ENCODE data around the gene GLYAT. TPM values are rescaled to one million over a fixed set of nuclear protein-coding genes. Genes with fewer than 3 reads are reported as not detected.

GLYAT gene
- total RNA-seq, 1 experiment from 2014 or later, result 0.39 TPM

DNA sequence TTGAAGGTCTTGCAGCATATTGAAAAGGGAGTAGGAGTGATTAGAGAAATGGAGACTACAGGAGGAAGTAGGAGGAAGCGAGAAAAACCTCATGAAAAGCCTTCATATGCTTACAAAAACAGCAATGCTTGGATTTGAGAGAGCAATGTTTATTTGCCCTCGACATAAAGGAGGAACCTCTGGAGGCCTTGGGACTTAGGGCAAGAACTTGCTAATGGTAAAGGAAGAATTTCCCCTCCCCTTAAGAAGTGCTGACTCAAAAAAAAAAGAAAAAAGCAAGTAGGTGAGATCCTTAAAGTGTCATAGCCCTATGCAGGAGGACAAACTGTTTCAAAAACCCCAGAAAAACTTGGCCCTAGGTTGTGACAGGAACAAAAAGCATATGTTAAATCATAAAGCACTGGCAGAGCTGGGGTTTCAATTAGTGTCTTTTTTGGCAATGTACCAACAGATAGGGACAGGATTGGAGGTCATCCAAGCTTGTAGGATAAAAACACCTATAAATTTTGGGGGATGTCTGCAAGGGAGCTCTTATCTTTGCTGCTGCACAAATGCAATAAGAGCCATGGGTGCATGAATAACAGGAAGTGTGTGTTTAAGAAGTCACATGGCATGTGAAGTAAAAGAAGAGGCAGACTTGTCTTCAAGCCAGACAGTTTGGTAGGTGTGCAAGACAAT is 4.9 kb downstream of the GLYAT start:
- H3K9me3 ChIP-seq (ENCODE audit: low read depth, low read length, poor library complexity, severe bottlenecking), result no peaks in the 10 kb centered on the region
- ChIA-PET POLR2A (ENCODE audit: low non-redundant PET) (no interaction called here), CTCF (no interaction called here)
- no peak for TF ChIP-seq CTCF (conservative IDR thresholded peaks at IDR 0.05; ENCODE audit: low read depth, low read length)
- no peak for TF ChIP-seq EZH2 (IDR thresholded peaks at IDR 0.05; ENCODE audit: borderline replicate concordance, low read depth, low read length, poor library complexity, severe bottlenecking)
- intact Hi-C loops (cut with micrococcal nuclease; ENCODE audit: unreplicated experiment), result no loop called here
- BruUV-seq (replicated peaks), result no TSS peak
- H3K4me3 ChIP-seq (ENCODE audit: low read depth, low read length, poor library complexity, severe bottlenecking), result no peak overlapping the region
- no peaks in the 10 kb centered on the region for H3K36me3 ChIP-seq (ENCODE audit: insufficient read depth, low read length, poor library complexity, severe bottlenecking)
- H3K27me3 ChIP-seq (replicated peaks; ENCODE audit: insufficient read depth, low read depth, low read length, poor library complexity), result no peaks in the 10 kb centered on the region
- peaks cover 10% of the 10 kb centered on the region for H3K4me1 ChIP-seq (ENCODE audit: insufficient read depth, low read length, poor library complexity, severe bottlenecking)
- no peak overlapping the region for H3K27ac ChIP-seq (ENCODE audit: low read depth, low read length, poor library complexity, severe bottlenecking)
- DNase-seq (ENCODE audit: low spot score), result peak; percentile 35

DNA sequence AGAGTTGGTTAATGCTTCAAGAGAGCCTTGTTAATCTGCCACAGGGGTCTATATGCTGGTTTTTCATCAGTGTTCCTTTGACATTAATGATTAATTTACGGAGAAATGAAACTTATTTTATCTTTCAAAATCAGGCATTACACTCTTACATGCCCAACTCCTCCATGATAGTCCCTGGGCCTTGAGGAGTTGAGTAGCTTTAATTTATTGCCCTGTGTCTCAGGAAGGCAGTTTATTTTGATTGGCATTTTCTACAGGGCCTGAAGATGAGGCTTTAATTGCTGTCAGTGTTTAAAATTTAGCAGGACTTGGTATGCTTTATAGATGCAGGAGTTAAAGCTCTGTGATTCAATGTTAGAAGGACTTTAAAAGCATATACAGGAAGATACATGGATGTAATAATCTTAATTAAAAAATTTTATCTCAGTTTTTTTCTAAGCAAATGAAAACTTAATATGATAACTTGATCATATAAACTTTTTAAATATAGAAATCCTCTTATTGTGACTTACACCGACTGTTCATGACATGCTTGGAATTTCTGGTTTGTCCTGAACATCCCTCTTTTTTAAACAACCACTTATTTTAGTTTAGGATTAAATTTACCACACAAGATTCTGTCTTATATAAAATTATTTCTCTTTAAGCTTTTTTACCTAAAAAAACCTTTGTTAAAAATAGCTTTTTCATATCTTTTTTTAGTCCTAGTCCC is 12.2 kb downstream of the GLYAT start:
- BruUV-seq (replicated peaks), result no TSS peak

DNA sequence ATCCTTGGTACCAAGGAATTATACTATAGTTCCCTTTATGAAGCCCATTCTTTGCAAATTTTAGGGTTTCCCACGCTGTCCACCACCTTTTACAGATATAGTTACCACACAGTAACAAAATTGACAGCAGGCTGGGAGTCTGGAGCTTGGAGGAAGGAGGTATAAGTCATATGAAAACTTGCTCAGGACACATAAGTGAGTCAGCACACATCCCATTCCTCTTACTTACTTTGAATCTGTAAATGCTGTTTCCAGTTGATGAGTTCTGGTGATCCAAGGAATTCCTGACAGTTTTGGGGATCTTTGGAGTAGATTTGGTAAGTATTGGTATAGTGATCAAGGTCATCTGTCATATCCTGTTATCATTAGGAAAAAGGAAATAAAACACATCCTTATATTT is 19.2 kb downstream of the GLYAT start:
- Histone ChIP-seq H3K36me3 (ENCODE audit: insufficient read depth, low read length, poor library complexity, severe bottlenecking) (no peaks in the 10 kb centered on the region), H3K27me3 (replicated peaks; ENCODE audit: insufficient read depth, low read depth, low read length, poor library complexity) (no peaks in the 10 kb centered on the region), H3K27ac (ENCODE audit: low read depth, low read length, poor library complexity, severe bottlenecking) (no peak overlapping the region), H3K9me3 (ENCODE audit: low read depth, low read length, poor library complexity, severe bottlenecking) (no peaks in the 10 kb centered on the region), H3K4me1 (ENCODE audit: insufficient read depth, low read length, poor library complexity, severe bottlenecking) (no peaks in the 10 kb centered on the region), H3K4me3 (ENCODE audit: low read depth, low read length, poor library complexity, severe bottlenecking) (no peak overlapping the region)
- CTCF ChIA-PET, result no interaction called here
- TF ChIP-seq EZH2 (IDR thresholded peaks at IDR 0.05; ENCODE audit: borderline replicate concordance, low read depth, low read length, poor library complexity, severe bottlenecking) (no peak), CTCF (conservative IDR thresholded peaks at IDR 0.05; ENCODE audit: low read depth, low read length) (no peak)
- DNase-seq (ENCODE audit: low spot score), result no peak
- POLR2A ChIA-PET (ENCODE audit: low non-redundant PET), result no interaction called here
- intact Hi-C loops (cut with micrococcal nuclease; ENCODE audit: unreplicated experiment), result no loop called here
- no TSS peak for BruUV-seq (replicated peaks)

More for the DNA sequence above, 12.2 kb downstream of the GLYAT start:
- ChIA-PET CTCF (interaction anchor here (0.6 kb wide), 1 partner anchor 72 kb away, joined by 3 read pairs; no protein-coding TSS in a partner anchor), POLR2A (ENCODE audit: low non-redundant PET) (no interaction called here)
- Histone ChIP-seq H3K4me3 (ENCODE audit: low read depth, low read length, poor library complexity, severe bottlenecking) (no peak overlapping the region), H3K27me3 (replicated peaks; ENCODE audit: insufficient read depth, low read depth, low read length, poor library complexity) (no peaks in the 10 kb centered on the region), H3K36me3 (ENCODE audit: insufficient read depth, low read length, poor library complexity, severe bottlenecking) (no peaks in the 10 kb centered on the region), H3K4me1 (ENCODE audit: insufficient read depth, low read length, poor library complexity, severe bottlenecking) (no peaks in the 10 kb centered on the region), H3K9me3 (ENCODE audit: low read depth, low read length, poor library complexity, severe bottlenecking) (peaks cover 15% of the 10 kb centered on the region), H3K27ac (ENCODE audit: low read depth, low read length, poor library complexity, severe bottlenecking) (no peak overlapping the region)
- intact Hi-C loops (cut with micrococcal nuclease; ENCODE audit: unreplicated experiment), result no loop called here
- no peak for DNase-seq (ENCODE audit: low spot score)
- TF ChIP-seq EZH2 (IDR thresholded peaks at IDR 0.05; ENCODE audit: borderline replicate concordance, low read depth, low read length, poor library complexity, severe bottlenecking), result no peak
- TF ChIP-seq CTCF (conservative IDR thresholded peaks at IDR 0.05; ENCODE audit: low read depth, low read length), result no peak

Data from A673 (cell line).